IPS-20b (cell line): ENCODE data around the gene GRAP.

Experiments used
- H3K27ac ChIP-seq: one replicate; pipeline ENCODE4 v1.5.1; 2013; ENCODE audit warnings: low read length
- H3K27me3 ChIP-seq: 2 replicates; pipeline ENCODE4 v1.6.1; 2013; ENCODE audit warnings: mild to moderate bottlenecking, low read length, inconsistent platforms; ENCODE audit not compliant: insufficient read depth
- H3K36me3 ChIP-seq: 2 replicates; pipeline ENCODE4 v1.6.1; 2013; ENCODE audit warnings: low read depth, mild to moderate bottlenecking, inconsistent platforms, low read length, moderate library complexity; ENCODE audit not compliant: insufficient read depth
- H3K4me1 ChIP-seq: 2 replicates; pipeline ENCODE4 v1.6.1; 2013; ENCODE audit warnings: mild to moderate bottlenecking, control low read depth, inconsistent platforms, low read length, moderate library complexity; ENCODE audit not compliant: insufficient read depth
- H3K4me3 ChIP-seq: 2 replicates; pipeline ENCODE4 v1.5.1; 2013; ENCODE audit warnings: mild to moderate bottlenecking, low read length, inconsistent platforms
- H3K9ac ChIP-seq: 2 replicates; pipeline ENCODE4 v1.6.1; 2013; ENCODE audit warnings: low read depth, mild to moderate bottlenecking, inconsistent platforms, low read length, moderate library complexity
- H3K9me3 ChIP-seq: 2 replicates; pipeline ENCODE4 v1.6.1; 2013; ENCODE audit warnings: mild to moderate bottlenecking, low read depth, low read length, inconsistent platforms; ENCODE audit not compliant: insufficient read depth

The GRAP gene

GRCh38 chr17:18994631-18995030, 52.1 kb downstream of the GRAP start:
- H3K27ac ChIP-seq, result no peak overlapping the region
- no peak overlapping the region for H3K4me3 ChIP-seq
- H3K9ac ChIP-seq, result no peak overlapping the region
- H3K4me1 ChIP-seq, result no peaks in the 10 kb centered on the region
- H3K27me3 ChIP-seq, result no peaks in the 10 kb centered on the region
- peaks cover 24% of the 10 kb centered on the region for H3K36me3 ChIP-seq
- no peaks in the 10 kb centered on the region for H3K9me3 ChIP-seq

DNA sequence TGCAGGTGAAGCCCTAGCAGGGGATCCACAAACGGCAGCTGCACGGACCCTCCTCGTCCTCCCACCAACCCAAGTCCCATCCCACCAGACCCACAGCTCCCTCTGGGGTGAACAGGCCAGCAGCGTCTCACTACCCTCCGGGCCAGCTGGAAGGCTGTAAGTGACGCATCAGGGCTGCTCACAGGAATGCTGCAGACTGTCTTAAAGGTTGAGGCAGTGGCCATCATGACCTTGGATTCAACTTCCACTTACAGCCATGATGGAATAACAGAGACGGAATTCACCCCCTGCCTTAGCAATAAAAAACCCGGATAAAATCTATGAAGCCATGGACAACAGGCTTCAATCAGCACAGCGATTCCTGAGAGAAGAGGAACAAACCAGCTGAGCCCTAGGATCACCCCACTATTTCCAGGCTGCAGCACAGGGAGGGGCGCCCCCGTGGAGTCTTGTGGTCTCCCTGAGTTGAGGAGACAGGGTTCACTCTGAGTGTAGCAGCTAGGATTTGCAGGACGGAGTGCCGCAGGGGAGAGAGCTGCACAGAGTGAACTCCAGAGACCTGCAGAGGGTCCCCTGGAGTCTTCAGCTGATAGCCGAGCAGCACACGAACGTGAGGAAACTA, 52.7 kb downstream of the GRAP start:
- Histone ChIP-seq H3K9ac (no peak overlapping the region), H3K9me3 (no peaks in the 10 kb centered on the region), H3K27me3 (no peaks in the 10 kb centered on the region), H3K36me3 (peaks cover 23% of the 10 kb centered on the region), H3K27ac (no peak overlapping the region), H3K4me1 (no peaks in the 10 kb centered on the region), H3K4me3 (no peak overlapping the region)

- Histone ChIP-seq H3K4me1 (no peaks in the 10 kb centered on the region), H3K4me3 (no peak overlapping the region), H3K36me3 (peaks cover 24% of the 10 kb centered on the region), H3K9me3 (no peaks in the 10 kb centered on the region), H3K27ac (no peak overlapping the region), H3K27me3 (no peaks in the 10 kb centered on the region), H3K9ac (no peak overlapping the region)
These were observed 54.2 kb downstream of the GRAP start for GRCh38 chr17:18992454-18993130.

DNA sequence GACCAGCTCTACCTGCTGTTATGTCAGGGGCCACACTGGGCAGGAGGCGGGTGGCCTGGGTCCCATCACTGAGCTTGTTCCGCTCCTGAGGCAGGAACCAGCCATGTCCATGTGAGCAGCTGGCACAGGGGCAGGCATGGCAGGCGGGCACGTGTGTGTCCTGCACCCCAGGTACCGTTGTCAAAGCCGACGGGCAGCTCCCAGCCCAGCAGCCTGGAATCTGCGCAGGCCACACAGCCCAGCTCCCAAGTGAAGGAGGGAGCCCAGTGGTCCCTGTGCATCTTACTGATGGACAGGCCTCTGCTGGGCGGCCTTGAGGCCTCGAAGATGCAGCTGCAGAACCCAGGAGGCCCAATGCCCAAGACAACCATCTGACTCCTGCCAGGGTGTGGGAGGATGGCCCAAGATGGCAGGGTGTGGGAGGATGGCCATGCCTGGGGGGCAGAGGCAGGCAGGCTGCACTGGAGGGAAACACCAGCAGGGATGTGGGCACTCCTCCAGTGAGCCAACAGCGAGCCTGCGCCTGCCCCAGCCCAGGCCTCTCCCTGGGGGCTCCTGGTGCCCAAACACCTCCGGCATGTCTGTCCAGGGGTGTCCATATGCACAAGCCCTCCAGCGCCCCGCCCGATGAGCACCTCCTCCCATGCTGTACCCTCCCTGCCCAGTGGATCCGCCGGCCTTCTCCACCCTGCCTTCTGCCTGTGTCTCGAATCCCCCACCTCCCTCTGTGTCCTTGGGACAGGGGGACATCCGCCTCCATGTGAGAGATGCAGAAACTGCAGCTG, 55.0 kb downstream of the GRAP start:
- H3K9me3 ChIP-seq, result no peaks in the 10 kb centered on the region
- H3K36me3 ChIP-seq, result peaks cover 25% of the 10 kb centered on the region
- H3K27me3 ChIP-seq, result no peaks in the 10 kb centered on the region
- no peak overlapping the region for H3K4me3 ChIP-seq
- no peaks in the 10 kb centered on the region for H3K4me1 ChIP-seq
- H3K9ac ChIP-seq, result no peak overlapping the region
- H3K27ac ChIP-seq, result no peak overlapping the region

- Histone ChIP-seq H3K9ac (no peak overlapping the region), H3K27ac (no peak overlapping the region), H3K27me3 (no peaks in the 10 kb centered on the region), H3K4me1 (no peaks in the 10 kb centered on the region), H3K4me3 (no peak overlapping the region), H3K9me3 (no peaks in the 10 kb centered on the region), H3K36me3 (peaks cover 35% of the 10 kb centered on the region)
These were observed 56.4 kb downstream of the GRAP start for GRCh38 chr17:18990331-18990730.

- H3K4me3 ChIP-seq, result no peak overlapping the region
- no peaks in the 10 kb centered on the region for H3K4me1 ChIP-seq
- H3K9ac ChIP-seq, result no peak overlapping the region
- no peak overlapping the region for H3K27ac ChIP-seq
- H3K9me3 ChIP-seq, result no peaks in the 10 kb centered on the region
- H3K36me3 ChIP-seq, result peaks cover 44% of the 10 kb centered on the region
- H3K27me3 ChIP-seq, result no peaks in the 10 kb centered on the region
These were observed 58.1 kb downstream of the GRAP start for GRCh38 chr17:18988546-18989173.

- Histone ChIP-seq H3K27ac (no peak overlapping the region), H3K4me3 (no peak overlapping the region), H3K27me3 (no peaks in the 10 kb centered on the region), H3K36me3 (peaks cover 44% of the 10 kb centered on the region), H3K9ac (no peak overlapping the region), H3K4me1 (no peaks in the 10 kb centered on the region), H3K9me3 (no peaks in the 10 kb centered on the region)
These were observed 58.8 kb downstream of the GRAP start for GRCh38 chr17:18987862-18988545.

- Histone ChIP-seq H3K27ac (no peak overlapping the region), H3K9ac (no peak overlapping the region), H3K4me3 (no peak overlapping the region), H3K9me3 (no peaks in the 10 kb centered on the region), H3K36me3 (peaks cover 44% of the 10 kb centered on the region), H3K4me1 (no peaks in the 10 kb centered on the region), H3K27me3 (no peaks in the 10 kb centered on the region)
These were observed 59.5 kb downstream of the GRAP start for GRCh38 chr17:18987230-18987610.

DNA sequence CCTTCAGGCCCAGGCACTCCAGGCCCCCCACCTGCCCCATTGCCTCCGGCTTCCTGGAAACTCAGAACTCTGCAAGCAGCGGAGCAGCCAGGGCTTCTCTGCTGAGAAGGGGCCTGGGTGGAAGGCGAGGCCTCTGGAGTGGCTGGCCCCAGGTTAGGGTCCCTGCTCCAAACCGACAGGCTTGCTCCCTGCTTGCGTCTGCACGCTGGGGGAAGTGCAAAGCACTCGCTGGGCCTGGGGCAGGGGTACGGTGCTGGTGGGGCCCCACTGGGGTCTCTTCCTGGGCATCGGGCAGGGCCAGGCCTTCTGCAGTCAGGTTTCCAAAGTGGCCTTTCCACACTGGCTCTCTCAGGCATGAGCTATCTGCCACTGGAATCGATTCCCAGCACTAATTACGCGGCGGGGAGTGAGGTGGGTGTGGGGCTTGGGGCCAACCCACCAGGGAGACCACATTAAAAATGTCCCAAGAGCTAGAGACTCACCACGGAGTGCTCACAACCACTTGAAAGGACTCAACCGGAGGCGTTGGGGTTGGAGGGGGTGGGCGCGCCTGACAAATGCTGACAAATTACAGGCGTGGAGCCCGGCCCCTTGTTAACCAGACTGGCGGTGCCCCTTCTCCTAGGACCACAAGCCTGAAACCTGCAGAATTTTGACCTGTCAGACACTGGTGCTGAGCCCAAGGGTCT, 60.1 kb downstream of the GRAP start:
- no peaks in the 10 kb centered on the region for H3K4me1 ChIP-seq
- no peaks in the 10 kb centered on the region for H3K9me3 ChIP-seq
- no peak overlapping the region for H3K4me3 ChIP-seq
- no peak overlapping the region for H3K9ac ChIP-seq
- no peak overlapping the region for H3K27ac ChIP-seq
- peaks cover 44% of the 10 kb centered on the region for H3K36me3 ChIP-seq
- no peaks in the 10 kb centered on the region for H3K27me3 ChIP-seq

DNA sequence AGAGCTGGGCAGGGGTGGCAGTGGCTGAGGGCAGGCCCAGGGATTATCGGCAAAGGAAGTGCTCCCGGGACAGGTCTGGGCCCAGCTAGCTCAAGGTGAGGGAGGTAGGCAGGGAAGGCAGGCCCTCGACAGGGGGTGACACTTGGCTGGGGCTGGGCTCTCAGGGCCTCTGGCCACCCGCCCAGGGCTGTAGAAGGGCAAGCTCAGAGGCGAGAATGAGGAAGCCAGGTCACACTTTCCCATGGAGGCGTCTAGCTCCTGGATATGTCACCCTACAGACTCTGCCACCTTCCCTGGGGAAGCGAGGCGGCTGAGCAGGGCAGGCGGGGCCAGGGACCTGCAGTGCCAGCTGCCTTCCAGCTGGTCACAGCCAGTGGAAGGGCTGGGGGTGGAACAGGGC, 61.3 kb downstream of the GRAP start:
- H3K27me3 ChIP-seq, result no peaks in the 10 kb centered on the region
- no peak overlapping the region for H3K4me3 ChIP-seq
- H3K9me3 ChIP-seq, result no peaks in the 10 kb centered on the region
- H3K36me3 ChIP-seq, result peaks cover 44% of the 10 kb centered on the region
- no peak overlapping the region for H3K27ac ChIP-seq
- H3K4me1 ChIP-seq, result no peaks in the 10 kb centered on the region
- no peak overlapping the region for H3K9ac ChIP-seq
